LNCaP clone FGC (cell line): Measurements from ENCODE around the gene RNFT2.

Experiments
- DNase-seq: peaks from one replicate; pipeline ENCODE4 v3.0.0-alpha.2; 2011; ENCODE audit warnings: low read depth
- H3K4me3 ChIP-seq: 2 replicates; pipeline ENCODE4 v1.5.1; 2011; ENCODE audit warnings: mild to moderate bottlenecking, low read depth, low read length, control low read depth
- TF ChIP-seq, protein P1 (sequence below): IDR thresholded peaks from 2 replicates; pipeline ENCODE4 v1.5.1; 2012; ENCODE audit warnings: mild to moderate bottlenecking; ENCODE audit not compliant: control insufficient read depth, insufficient read depth; ENCODE audit errors: extremely low read depth

The RNFT2 gene

DNA sequence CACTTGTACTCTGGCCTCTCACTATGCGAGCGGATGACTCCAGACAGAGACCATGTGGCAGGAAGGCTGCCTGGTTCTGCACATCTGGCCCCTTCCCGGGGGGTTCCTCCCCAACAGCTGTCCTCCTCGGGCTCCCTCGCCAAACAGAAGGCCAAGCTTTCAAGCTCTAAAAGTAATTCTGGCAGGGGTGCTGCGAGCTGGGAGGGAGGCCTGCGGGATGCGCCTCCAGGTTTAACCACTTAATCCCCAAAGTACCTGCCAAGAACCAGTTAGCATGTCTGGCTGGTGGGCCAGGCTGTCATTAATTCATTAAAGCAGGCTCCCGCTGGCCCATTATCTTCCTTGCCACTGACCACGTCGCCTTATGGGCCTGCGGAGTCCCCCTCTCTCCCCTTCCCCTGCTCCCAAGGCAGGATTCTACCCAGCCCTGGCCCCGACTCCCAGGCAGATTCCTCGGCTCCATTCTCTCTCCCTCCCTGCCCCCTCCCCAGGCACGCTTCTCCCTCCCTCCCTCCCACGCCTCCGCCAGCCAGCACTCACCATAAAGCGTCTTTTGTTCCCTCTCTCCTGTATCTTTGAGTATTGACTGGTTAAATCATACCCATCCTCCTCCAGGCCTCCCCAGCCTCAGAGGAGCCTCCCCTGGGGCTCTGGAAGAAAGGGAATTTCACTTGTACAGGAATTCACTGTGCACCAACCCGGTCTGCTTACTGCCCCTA is 138.2 kb downstream of the RNFT2 start:
- TF ChIP-seq, protein P1, sequence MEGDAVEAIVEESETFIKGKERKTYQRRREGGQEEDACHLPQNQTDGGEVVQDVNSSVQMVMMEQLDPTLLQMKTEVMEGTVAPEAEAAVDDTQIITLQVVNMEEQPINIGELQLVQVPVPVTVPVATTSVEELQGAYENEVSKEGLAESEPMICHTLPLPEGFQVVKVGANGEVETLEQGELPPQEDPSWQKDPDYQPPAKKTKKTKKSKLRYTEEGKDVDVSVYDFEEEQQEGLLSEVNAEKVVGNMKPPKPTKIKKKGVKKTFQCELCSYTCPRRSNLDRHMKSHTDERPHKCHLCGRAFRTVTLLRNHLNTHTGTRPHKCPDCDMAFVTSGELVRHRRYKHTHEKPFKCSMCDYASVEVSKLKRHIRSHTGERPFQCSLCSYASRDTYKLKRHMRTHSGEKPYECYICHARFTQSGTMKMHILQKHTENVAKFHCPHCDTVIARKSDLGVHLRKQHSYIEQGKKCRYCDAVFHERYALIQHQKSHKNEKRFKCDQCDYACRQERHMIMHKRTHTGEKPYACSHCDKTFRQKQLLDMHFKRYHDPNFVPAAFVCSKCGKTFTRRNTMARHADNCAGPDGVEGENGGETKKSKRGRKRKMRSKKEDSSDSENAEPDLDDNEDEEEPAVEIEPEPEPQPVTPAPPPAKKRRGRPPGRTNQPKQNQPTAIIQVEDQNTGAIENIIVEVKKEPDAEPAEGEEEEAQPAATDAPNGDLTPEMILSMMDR: no peak
- H3K4me3 ChIP-seq: no peak overlapping the region
- DNase-seq: no peak

DNA sequence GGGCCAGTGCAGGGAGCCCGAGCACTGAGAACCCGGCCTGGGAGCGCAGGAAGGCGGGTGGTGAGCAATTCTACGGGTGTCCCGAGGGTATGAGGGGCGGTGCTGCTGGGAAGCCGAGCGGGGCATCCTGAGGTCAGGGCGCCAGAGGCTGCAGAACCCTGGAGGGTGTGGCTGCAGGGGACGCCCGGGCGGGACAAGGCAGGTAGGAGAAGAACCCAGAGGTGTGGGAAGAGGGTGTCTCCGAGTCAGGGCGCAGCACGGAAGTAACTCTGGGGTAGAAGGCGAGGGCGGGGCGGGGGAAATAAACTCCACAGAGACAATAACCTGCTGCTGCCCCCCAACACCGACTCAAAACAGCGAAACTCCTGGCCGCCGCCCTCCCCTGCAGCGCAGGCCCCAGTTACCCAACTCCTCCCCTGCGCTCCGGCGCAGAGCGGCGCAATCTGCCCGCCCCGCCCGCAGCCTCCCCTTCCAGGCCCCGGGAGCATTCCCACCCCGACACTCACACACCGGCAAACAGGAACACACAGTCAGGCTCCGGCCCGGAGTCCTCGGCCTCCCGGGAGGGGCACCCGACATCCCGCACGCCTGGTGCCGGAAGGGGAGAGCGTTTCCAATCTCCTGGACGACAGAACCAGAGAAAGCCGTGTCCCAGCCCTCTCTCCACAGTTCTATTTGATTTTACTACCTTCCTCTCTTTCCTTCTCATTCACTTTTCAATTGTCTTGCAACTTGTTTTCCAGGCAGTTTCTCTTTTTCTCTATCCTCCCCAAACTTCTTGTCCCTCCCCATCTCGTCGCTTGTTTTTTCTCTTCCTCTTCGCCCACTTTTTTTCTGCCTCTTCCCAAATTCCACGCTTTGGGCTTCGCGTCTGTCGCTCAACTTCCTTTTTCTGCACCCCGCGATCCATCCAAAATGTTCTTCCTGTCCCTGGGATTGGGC is 140.7 kb downstream of the RNFT2 start:
- TF ChIP-seq, protein P1: no peak
- DNase-seq: no peak
- H3K4me3 ChIP-seq: no peak overlapping the region

DNA sequence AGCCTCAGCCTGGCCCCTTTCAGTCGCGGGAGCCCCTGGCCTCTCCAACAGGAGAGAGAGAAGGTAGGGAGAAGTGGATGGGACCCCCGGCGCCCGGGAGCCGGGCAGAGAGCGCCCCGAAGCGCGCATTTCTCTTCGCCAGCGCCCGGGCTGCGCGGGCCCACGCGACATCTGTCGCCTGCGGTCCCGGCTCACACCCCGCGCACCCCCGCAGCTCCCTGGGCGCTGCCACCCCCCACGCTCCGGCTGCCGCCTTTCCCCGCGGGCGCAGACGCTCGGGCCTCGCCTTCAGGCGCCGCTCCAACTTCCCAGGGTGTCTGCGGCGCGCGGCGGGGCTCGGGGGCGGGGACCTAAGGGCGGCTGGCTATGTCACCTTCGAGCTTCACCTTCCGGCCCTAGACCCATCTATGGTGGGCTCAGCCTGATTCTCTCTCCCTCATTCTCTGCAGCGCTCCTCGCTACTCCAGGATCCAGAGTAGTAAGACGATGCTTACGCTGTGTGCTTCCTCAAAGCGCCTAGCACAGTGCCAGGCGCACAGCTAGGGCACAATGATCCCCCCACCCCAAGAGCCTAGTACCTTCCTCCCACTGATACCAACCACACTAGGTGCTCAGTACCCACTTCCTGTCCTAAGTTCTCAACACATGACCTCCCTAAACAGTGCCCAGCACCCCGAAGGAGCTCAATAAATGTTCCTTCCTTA is 141.5 kb downstream of the RNFT2 start:
- DNase-seq: no peak

DNA sequence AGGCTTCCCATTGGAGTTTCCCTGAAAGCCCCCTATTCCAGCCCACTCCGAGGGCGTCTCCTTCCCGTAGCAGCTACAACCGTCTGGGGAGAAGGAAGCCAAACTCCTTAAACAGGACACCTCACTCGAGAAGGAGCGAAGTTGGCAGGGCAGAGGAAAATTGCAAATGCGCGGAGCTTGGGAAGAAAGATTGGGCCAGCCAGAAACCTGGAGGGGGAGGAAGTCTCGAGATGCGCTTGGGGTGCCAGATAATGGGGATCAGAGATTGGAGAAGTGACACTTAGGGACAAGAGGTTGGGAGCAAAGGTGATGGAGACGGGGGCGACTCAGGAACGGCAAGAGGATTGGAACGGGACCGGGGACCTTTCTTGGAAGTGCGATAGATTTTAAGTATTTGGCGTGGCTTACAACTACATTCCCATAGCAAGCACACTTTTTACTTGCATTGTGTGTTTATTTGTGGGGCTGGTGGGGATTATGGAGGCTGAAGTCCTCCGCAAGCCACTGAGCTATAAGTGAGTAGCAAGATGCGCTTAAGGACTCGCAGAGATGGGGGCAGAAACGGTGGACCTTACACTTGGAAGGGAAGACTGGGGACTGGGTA is 142.2 kb downstream of the RNFT2 start:
- TF ChIP-seq, protein P1: no peak
- H3K4me3 ChIP-seq: peak overlapping the region; percentile 45
- no peak for DNase-seq

More for the DNA sequence above, 141.5 kb downstream of the RNFT2 start:
- H3K4me3 ChIP-seq: no peak overlapping the region
- TF ChIP-seq, protein P1: no peak

DNA sequence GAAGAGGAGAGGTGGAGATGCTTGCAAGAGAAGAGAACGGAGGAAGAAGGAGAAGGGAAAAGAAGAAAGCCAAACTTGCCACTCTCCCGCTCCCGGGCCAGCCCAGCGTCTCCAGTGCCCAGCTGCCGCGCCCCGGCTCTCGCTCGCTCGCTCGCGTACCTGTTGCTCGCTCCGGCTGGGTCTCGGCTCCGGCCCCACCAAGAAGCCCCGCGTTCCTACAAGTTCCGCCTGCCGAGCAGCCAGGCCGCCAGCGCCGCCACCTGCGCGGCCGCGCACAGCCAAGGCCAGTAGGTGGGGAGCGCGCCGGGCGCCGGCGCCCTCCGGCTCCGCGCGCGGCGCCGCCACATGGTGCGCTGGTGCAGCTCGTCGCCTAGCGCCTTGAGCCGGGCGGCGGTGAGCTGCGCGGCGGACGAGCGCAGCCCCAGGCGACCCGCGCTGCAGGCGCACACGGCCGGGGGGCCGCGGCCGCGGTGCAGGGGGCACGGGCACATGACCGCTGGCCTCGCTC is 142.8 kb downstream of the RNFT2 start:
- H3K4me3 ChIP-seq: peak overlapping the region; percentile 45
- no peak for DNase-seq
- TF ChIP-seq, protein P1: peak; percentile 42

DNA sequence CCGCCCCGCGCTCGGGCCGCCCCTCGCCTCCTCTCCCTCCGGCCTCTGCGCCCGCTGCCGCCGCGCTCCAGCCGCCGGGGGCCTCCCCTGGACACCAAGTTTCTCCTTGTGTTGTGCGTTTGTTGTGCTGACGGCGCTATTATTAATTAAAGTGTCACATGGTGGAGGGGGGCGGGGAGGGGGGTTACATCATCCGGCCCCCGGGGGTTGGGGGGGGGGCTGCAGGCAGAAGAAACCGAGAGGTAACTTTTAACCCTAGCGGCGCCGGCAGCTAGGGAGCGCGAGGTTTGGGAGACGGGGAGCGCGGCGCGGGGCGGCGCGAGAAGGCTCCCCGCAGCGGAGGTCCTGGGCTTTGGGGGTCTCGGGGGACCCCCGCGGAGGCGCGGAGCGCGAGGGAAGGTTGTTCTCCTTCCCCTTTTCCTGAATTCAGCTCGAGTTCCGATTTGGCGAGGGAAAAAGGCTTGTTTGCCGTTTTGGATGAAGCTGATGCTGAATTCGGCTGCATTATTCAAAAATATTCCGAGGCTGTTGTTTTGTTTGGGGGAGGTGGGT is 143.3 kb downstream of the RNFT2 start, which contains the start of gene HRK:
Gene HRK (minus strand): TSS at position 117 of the 552 bp plus-strand sequence. CDS start 134 bp downstream, outside the sequence.
- no peak for DNase-seq
- H3K4me3 ChIP-seq: peak within 1 kb of the TSS; percentile 45
- TF ChIP-seq, protein P1: no peak
